Hepatocyte (in vitro differentiated cells): Measurements from ENCODE around the gene SCFD2. TPM values are rescaled to one million over a fixed set of nuclear protein-coding genes. Genes with fewer than 3 reads are reported as not detected.
A peak's percentile ranks its signal among the peaks of the same experiment; 100 is the strongest.
"Not testable (repeated sequence)": the region's sequence is repeated elsewhere in the genome, so short reads cannot be mapped to it uniquely, and the experiment has no call there.

Experiments
- DNase-seq: peaks from one replicate; pipeline ENCODE4 v3.0.0-alpha.2; 2016; ENCODE audit warnings: low spot score
- H2AFZ ChIP-seq: fragments of 200-600 bp; sonication (generic); 2 replicates; pipeline ENCODE4 v1.6.0; 2016; ENCODE audit warnings: antibody characterized with exemption, mild to moderate bottlenecking
- H3K27ac ChIP-seq: fragments of 200-600 bp; sonication (generic); 2 replicates; pipeline ENCODE4 v1.5.1; 2016; ENCODE audit warnings: mild to moderate bottlenecking
- H3K27me3 ChIP-seq: fragments of 200-600 bp; sonication (generic); 2 replicates; pipeline ENCODE4 v1.6.1; 2016
- H3K36me3 ChIP-seq: fragments of 200-600 bp; sonication (generic); replicated peaks from 2 replicates; pipeline ENCODE4 v1.5.1; 2016; ENCODE audit warnings: low read depth; ENCODE audit not compliant: insufficient read depth
- H3K4me1 ChIP-seq: fragments of 200-600 bp; sonication (generic); 2 replicates; pipeline ENCODE4 v1.5.1; 2016; ENCODE audit warnings: mild to moderate bottlenecking, moderate library complexity; ENCODE audit not compliant: insufficient read depth
- H3K4me2 ChIP-seq: fragments of 200-600 bp; sonication (generic); 2 replicates; pipeline ENCODE4 v1.6.0; 2016
- H3K4me3 ChIP-seq: fragments of 200-600 bp; sonication (generic); 2 replicates; pipeline ENCODE4 v1.5.1; 2016; ENCODE audit warnings: mild to moderate bottlenecking
- H3K79me2 ChIP-seq: fragments of 200-600 bp; sonication (generic); 2 replicates; pipeline ENCODE4 v1.6.0; 2017; ENCODE audit warnings: mild to moderate bottlenecking
- H3K9me2 ChIP-seq: fragments of 200-600 bp; sonication (generic); replicated peaks from 2 replicates; pipeline ENCODE4 v1.6.0; 2017; ENCODE audit warnings: mild to moderate bottlenecking; ENCODE audit not compliant: insufficient read depth
- H3K9me3 ChIP-seq: fragments of 200-600 bp; sonication (generic); 2 replicates; pipeline ENCODE4 v1.5.1; 2016; ENCODE audit warnings: low read depth, mild to moderate bottlenecking
- H4K20me1 ChIP-seq: fragments of 200-600 bp; sonication (generic); 2 replicates; pipeline ENCODE4 v1.6.0; 2016; ENCODE audit warnings: mild to moderate bottlenecking; ENCODE audit not compliant: insufficient read depth, poor library complexity, severe bottlenecking
- CTCF ChIP-seq: fragments of 200-600 bp; sonication (generic); IDR thresholded peaks from 2 replicates; pipeline ENCODE4 v1.5.1; 2016; ENCODE audit warnings: antibody characterized with exemption, mild to moderate bottlenecking; ENCODE audit not compliant: poor library complexity
- EZH2 ChIP-seq: fragments of 200-600 bp; sonication (generic); IDR thresholded peaks from 2 replicates; pipeline ENCODE4 v1.6.1; 2016; ENCODE audit warnings: antibody characterized with exemption, mild to moderate bottlenecking, borderline replicate concordance
- EZH2phosphoT487 ChIP-seq: fragments of 200-600 bp; sonication (generic); IDR thresholded peaks from one replicate; pipeline ENCODE4 v1.6.1; 2018; ENCODE audit warnings: antibody characterized with exemption, mild to moderate bottlenecking, low read depth, moderate library complexity; ENCODE audit not compliant: unreplicated experiment, severe bottlenecking
- WGBS: methylation state at CpG from one replicate; pipeline ENCODE4 v1.1.6; 2016; ENCODE audit warnings: low lambda C conversion rate; ENCODE audit errors: missing lambda C conversion rate; 5-methylcytosine and 5-hydroxymethylcytosine counted together
- polyA plus RNA-seq: library from polyadenylated mRNA; unstranded; fragments of >200 nt; fragmentation: Nextera tagmentation; extraction: Ambion mirVana; gene quantifications from 2 replicates; pipeline ENCODE4 v1.2.1, GENCODE V29; 2016
- total RNA-seq: library from RNA; depleted of rRNA; stranded (reverse); fragments of >200 nt; gene quantifications from 2 replicates; pipeline ENCODE4 v1.2.3, GENCODE V29; 2014

SCFD2 gene
- total and polyA plus RNA-seq, 2 experiments from 2014 or later: 8.4 to 15.7 TPM

GRCh38 chr4:53057679-53058078, 308.2 kb downstream of the SCFD2 start:
- no peaks in the 10 kb centered on the region for H3K9me3 ChIP-seq
- TF ChIP-seq EZH2 (no peak), CTCF (no peak), EZH2phosphoT487 (no peak)
- 94% methylated on average over 3 of the region's 3 CpGs for WGBS

GRCh38 chr4:53057108-53057507, 308.8 kb downstream of the SCFD2 start:
- not testable (repeated sequence) for H3K79me2 ChIP-seq, H2AFZ ChIP-seq, H3K9me2 ChIP-seq, H3K4me1 ChIP-seq, H3K4me2 ChIP-seq, H4K20me1 ChIP-seq, DNase-seq, H3K36me3 ChIP-seq, H3K4me3 ChIP-seq, H3K27me3 ChIP-seq, H3K9me3 ChIP-seq, H3K27ac ChIP-seq
- 85% methylated on average over 2 of the region's 2 CpGs for WGBS

More at GRCh38 chr4:53057679-53058078, 308.2 kb downstream of the SCFD2 start:
- no peaks in the 10 kb centered on the region for H3K27me3 ChIP-seq
- H3K9me2 ChIP-seq: no peaks in the 10 kb centered on the region
- no peak for DNase-seq
- no peaks in the 10 kb centered on the region for H4K20me1 ChIP-seq
- H3K4me1 ChIP-seq: no peaks in the 10 kb centered on the region
- no peaks in the 10 kb centered on the region for H3K79me2 ChIP-seq
- no peak overlapping the region for H3K27ac ChIP-seq
- no peaks in the 10 kb centered on the region for H3K36me3 ChIP-seq
- H3K4me2 ChIP-seq: no peak overlapping the region
- no peak overlapping the region for H3K4me3 ChIP-seq
- no peak overlapping the region for H2AFZ ChIP-seq

- no peak for DNase-seq
- H3K36me3 ChIP-seq: no peaks in the 10 kb centered on the region
These were observed 310.0 kb downstream of the SCFD2 start for GRCh38 chr4:53055716-53056403.

GRCh38 chr4:53055274-53055673, 310.6 kb downstream of the SCFD2 start:
- H3K4me2 ChIP-seq: no peak overlapping the region
- WGBS: 55% methylated on average over 2 of the region's 2 CpGs
- H3K27ac ChIP-seq: no peak overlapping the region

More at GRCh38 chr4:53055716-53056403, 310.0 kb downstream of the SCFD2 start:
- 75% methylated on average over 5 of the region's 5 CpGs for WGBS
- no peaks in the 10 kb centered on the region for H4K20me1 ChIP-seq
- H3K27ac ChIP-seq: no peak overlapping the region
- H3K79me2 ChIP-seq: no peaks in the 10 kb centered on the region
- TF ChIP-seq EZH2: no peak
- TF ChIP-seq CTCF: no peak
- no peak for TF ChIP-seq EZH2phosphoT487
- no peak overlapping the region for H2AFZ ChIP-seq
- H3K4me2 ChIP-seq: no peak overlapping the region
- no peaks in the 10 kb centered on the region for H3K9me3 ChIP-seq
- H3K4me3 ChIP-seq: no peak overlapping the region
- no peaks in the 10 kb centered on the region for H3K4me1 ChIP-seq
- H3K9me2 ChIP-seq: no peaks in the 10 kb centered on the region
- no peaks in the 10 kb centered on the region for H3K27me3 ChIP-seq

More at GRCh38 chr4:53055274-53055673, 310.6 kb downstream of the SCFD2 start:
- no peak overlapping the region for H3K4me3 ChIP-seq
- no peaks in the 10 kb centered on the region for H3K27me3 ChIP-seq
- no peaks in the 10 kb centered on the region for H3K9me3 ChIP-seq
- H3K79me2 ChIP-seq: no peaks in the 10 kb centered on the region
- H3K4me1 ChIP-seq: no peaks in the 10 kb centered on the region
- no peak for TF ChIP-seq EZH2
- TF ChIP-seq EZH2phosphoT487: no peak
- no peak for TF ChIP-seq CTCF
- DNase-seq: peak; percentile 7
- H4K20me1 ChIP-seq: no peaks in the 10 kb centered on the region
- no peaks in the 10 kb centered on the region for H3K9me2 ChIP-seq
- no peak overlapping the region for H2AFZ ChIP-seq
- H3K36me3 ChIP-seq: no peaks in the 10 kb centered on the region
